Fibroblast of skin of scalp (primary cell): ENCODE measurements around the gene FHL3.
"Not testable (repeated sequence)": the region's sequence is repeated elsewhere in the genome, so short reads cannot be mapped to it uniquely, and the experiment has no call there.

Source experiments
- DNase-seq: peaks from one replicate; pipeline ENCODE4 v3.0.0-alpha.2; 2013

Gene FHL3

GRCh38 chr1:37983546-37983945, 21.8 kb downstream of the FHL3 start:
- DNase-seq = no peak

GRCh38 chr1:37978541-37978940, 26.8 kb downstream of the FHL3 start:
- no peak for DNase-seq

- DNase-seq = peak; percentile 67
Observed at GRCh38 chr1:37975083-37975482, 30.2 kb downstream of the FHL3 start.

- no peak for DNase-seq
Observed at GRCh38 chr1:37974567-37974966, 30.7 kb downstream of the FHL3 start.

- not testable (repeated sequence) for DNase-seq
Observed at GRCh38 chr1:37973684-37974083, 31.6 kb downstream of the FHL3 start.

- no peak for DNase-seq
Observed at GRCh38 chr1:37965301-37965700, 40.0 kb downstream of the FHL3 start.

GRCh38 chr1:37964106-37964505, 41.2 kb downstream of the FHL3 start:
- not testable (repeated sequence) for DNase-seq

GRCh38 chr1:37958690-37959089, 46.6 kb downstream of the FHL3 start:
- peak; percentile 95 for DNase-seq

- no peak for DNase-seq
Observed at GRCh38 chr1:37955685-37956084, 49.6 kb downstream of the FHL3 start.

GRCh38 chr1:37954316-37954971, 50.9 kb downstream of the FHL3 start:
- no peak for DNase-seq

GRCh38 chr1:37952738-37953137, 52.6 kb downstream of the FHL3 start:
- no peak for DNase-seq

- DNase-seq = no peak
Observed at GRCh38 chr1:37951783-37952624, 53.3 kb downstream of the FHL3 start.

- no peak for DNase-seq
Observed at GRCh38 chr1:37951041-37951782, 54.1 kb downstream of the FHL3 start.

- DNase-seq = no peak
Observed at GRCh38 chr1:37949524-37950152, 55.7 kb downstream of the FHL3 start.

GRCh38 chr1:37948841-37949240, 56.5 kb downstream of the FHL3 start:
- no peak for DNase-seq

- DNase-seq = no peak
Observed at GRCh38 chr1:37948166-37948565, 57.1 kb downstream of the FHL3 start.

- no peak for DNase-seq
Observed at GRCh38 chr1:37947364-37947763, 58.0 kb downstream of the FHL3 start.
